ENCODE data around the gene RBL2. TPM values are rescaled to one million over a fixed set of nuclear protein-coding genes. Genes with fewer than 3 reads are reported as not detected.
A peak's percentile ranks its signal among the peaks of the same experiment; 100 is the strongest.

RBL2 gene
- total RNA-seq, 1 experiment from 2014 or later = 14.2 TPM

- H3K9ac ChIP-seq (ENCODE audit: low read length) = no peak overlapping the region
- no peak overlapping the region for H2AFZ ChIP-seq (ENCODE audit: low read length)
- no peaks in the 10 kb centered on the region for H3K9me2 ChIP-seq (replicated peaks; ENCODE audit: low read length)
- H3K36me3 ChIP-seq (ENCODE audit: low read depth, low read length) = peaks cover 7% of the 10 kb centered on the region
- no TSS peak for BruUV-seq (replicated peaks)
- no peaks in the 10 kb centered on the region for H3F3A ChIP-seq (ENCODE audit: low read length, unreplicated experiment)
- intact Hi-C loops (cut with micrococcal nuclease) = no loop called here
- TF ChIP-seq CTCF (conservative IDR thresholded peaks at IDR 0.05; ENCODE audit: low read depth, low read length) (no peak), EZH2 (IDR thresholded peaks at IDR 0.05; ENCODE audit: low read length, unreplicated experiment) (no peak), EZH2phosphoT487 (IDR thresholded peaks at IDR 0.05; ENCODE audit: borderline replicate concordance, low read length) (no peak)
- no peak overlapping the region for H3K4me3 ChIP-seq (ENCODE audit: low read length)
- no peaks in the 10 kb centered on the region for H3K79me2 ChIP-seq (ENCODE audit: low read length)
- H3K9me3 ChIP-seq (ENCODE audit: low read length) = no peaks in the 10 kb centered on the region
- DNase-seq (no peak), ATAC-seq (no peak)
- no peaks in the 10 kb centered on the region for H3K27me3 ChIP-seq (ENCODE audit: low read length)
- no peak overlapping the region for H3K27ac ChIP-seq (ENCODE audit: low read length)
- ChIA-PET POLR2A (ENCODE audit: unreplicated experiment) (no interaction called here), CTCF (no interaction called here)
- H3K4me2 ChIP-seq (ENCODE audit: low read length) = no peak overlapping the region
- H3K4me1 ChIP-seq (ENCODE audit: insufficient read depth, low read length) = no peaks in the 10 kb centered on the region
- H4K20me1 ChIP-seq (ENCODE audit: low read length) = no peaks in the 10 kb centered on the region
These were observed 60.4 kb downstream of the RBL2 start for GRCh38 chr16:53494636-53495035.

GRCh38 chr16:53495325-53495724 lies 61.1 kb downstream of the RBL2 start:
- peaks cover 7% of the 10 kb centered on the region for H3K36me3 ChIP-seq (ENCODE audit: low read depth, low read length)
- H3K27ac ChIP-seq (ENCODE audit: low read length) = no peak overlapping the region
- intact Hi-C loops (cut with micrococcal nuclease) = no loop called here
- no peaks in the 10 kb centered on the region for H3K4me1 ChIP-seq (ENCODE audit: insufficient read depth, low read length)
- DNase-seq (no peak), ATAC-seq (no peak)
- TF ChIP-seq CTCF (conservative IDR thresholded peaks at IDR 0.05; ENCODE audit: low read depth, low read length) (peak; percentile 34; the same call in 1 of the 2 replicates), EZH2phosphoT487 (IDR thresholded peaks at IDR 0.05; ENCODE audit: borderline replicate concordance, low read length) (no peak)
- H3K4me3 ChIP-seq (ENCODE audit: low read length) = no peak overlapping the region
- H3K9ac ChIP-seq (ENCODE audit: low read length) = no peak overlapping the region
- H3F3A ChIP-seq (ENCODE audit: low read length, unreplicated experiment) = no peaks in the 10 kb centered on the region
- H3K4me2 ChIP-seq (ENCODE audit: low read length) = no peak overlapping the region
- H3K79me2 ChIP-seq (ENCODE audit: low read length) = 0 out of 2 replicates have a peak, but pooled peaks cover 4% of the 10 kb centered on the region
- H2AFZ ChIP-seq (ENCODE audit: low read length) = no peak overlapping the region
- no peaks in the 10 kb centered on the region for H3K9me2 ChIP-seq (replicated peaks; ENCODE audit: low read length)
- no TSS peak for BruUV-seq (replicated peaks)
- ChIA-PET CTCF (no interaction called here), POLR2A (ENCODE audit: unreplicated experiment) (no interaction called here)
- no peaks in the 10 kb centered on the region for H3K9me3 ChIP-seq (ENCODE audit: low read length)
- no peaks in the 10 kb centered on the region for H3K27me3 ChIP-seq (ENCODE audit: low read length)
- H4K20me1 ChIP-seq (ENCODE audit: low read length) = no peaks in the 10 kb centered on the region

GRCh38 chr16:53498984-53499383 lies 64.7 kb downstream of the RBL2 start:
- no TSS peak for BruUV-seq (replicated peaks)
- H3K79me2 ChIP-seq (ENCODE audit: low read length) = peaks cover 24% of the 10 kb centered on the region
- no peak overlapping the region for H2AFZ ChIP-seq (ENCODE audit: low read length)
- ChIA-PET POLR2A (ENCODE audit: unreplicated experiment) (interaction anchor here (0.7 kb wide), 1 partner anchor 30 kb away, joined by 4 read pairs; no protein-coding TSS in a partner anchor), CTCF (no interaction called here)
- intact Hi-C loops (cut with micrococcal nuclease) = no loop called here
- no peaks in the 10 kb centered on the region for H3F3A ChIP-seq (ENCODE audit: low read length, unreplicated experiment)
- H3K9ac ChIP-seq (ENCODE audit: low read length) = no peak overlapping the region
- H3K9me2 ChIP-seq (replicated peaks; ENCODE audit: low read length) = no peaks in the 10 kb centered on the region
- H3K27me3 ChIP-seq (ENCODE audit: low read length) = no peaks in the 10 kb centered on the region
- TF ChIP-seq CTCF (conservative IDR thresholded peaks at IDR 0.05; ENCODE audit: low read depth, low read length) (no peak), EZH2phosphoT487 (IDR thresholded peaks at IDR 0.05; ENCODE audit: borderline replicate concordance, low read length) (no peak), EZH2 (IDR thresholded peaks at IDR 0.05; ENCODE audit: low read length, unreplicated experiment) (no peak)
- no peak overlapping the region for H3K4me3 ChIP-seq (ENCODE audit: low read length)
- no peaks in the 10 kb centered on the region for H3K9me3 ChIP-seq (ENCODE audit: low read length)
- no peak for ATAC-seq
- DNase-seq = no peak
- peaks cover 4% of the 10 kb centered on the region for H3K36me3 ChIP-seq (ENCODE audit: low read depth, low read length)
- H3K27ac ChIP-seq (ENCODE audit: low read length) = no peak overlapping the region
- peaks cover 15% of the 10 kb centered on the region for H3K4me1 ChIP-seq (ENCODE audit: insufficient read depth, low read length)
- H3K4me2 ChIP-seq (ENCODE audit: low read length) = no peak overlapping the region
- peaks cover 8% of the 10 kb centered on the region; the same call in 1 of the 2 replicates for H4K20me1 ChIP-seq (ENCODE audit: low read length)
